ENCODE measurements around the gene TAF12.

- no peak for TF ChIP-seq EZH2 (IDR thresholded peaks at IDR 0.05; ENCODE audit: borderline replicate concordance, low read depth, low read length, poor library complexity, severe bottlenecking)
- TF ChIP-seq CTCF (conservative IDR thresholded peaks at IDR 0.05; ENCODE audit: low read depth, low read length), result no peak
Observed at GRCh38 chr1:28666806-28667205, 23.9 kb upstream of the TAF12 start.

Data from A673 (cell line).